Measurements from ENCODE around the gene SNAP47. TPM values are rescaled to one million over a fixed set of nuclear protein-coding genes. Genes with fewer than 3 reads are reported as not detected.

Gene SNAP47
- total and polyA plus RNA-seq, 3 experiments from 2014 or later: 27.0 to 47.4 (median 28.4) TPM

DNA sequence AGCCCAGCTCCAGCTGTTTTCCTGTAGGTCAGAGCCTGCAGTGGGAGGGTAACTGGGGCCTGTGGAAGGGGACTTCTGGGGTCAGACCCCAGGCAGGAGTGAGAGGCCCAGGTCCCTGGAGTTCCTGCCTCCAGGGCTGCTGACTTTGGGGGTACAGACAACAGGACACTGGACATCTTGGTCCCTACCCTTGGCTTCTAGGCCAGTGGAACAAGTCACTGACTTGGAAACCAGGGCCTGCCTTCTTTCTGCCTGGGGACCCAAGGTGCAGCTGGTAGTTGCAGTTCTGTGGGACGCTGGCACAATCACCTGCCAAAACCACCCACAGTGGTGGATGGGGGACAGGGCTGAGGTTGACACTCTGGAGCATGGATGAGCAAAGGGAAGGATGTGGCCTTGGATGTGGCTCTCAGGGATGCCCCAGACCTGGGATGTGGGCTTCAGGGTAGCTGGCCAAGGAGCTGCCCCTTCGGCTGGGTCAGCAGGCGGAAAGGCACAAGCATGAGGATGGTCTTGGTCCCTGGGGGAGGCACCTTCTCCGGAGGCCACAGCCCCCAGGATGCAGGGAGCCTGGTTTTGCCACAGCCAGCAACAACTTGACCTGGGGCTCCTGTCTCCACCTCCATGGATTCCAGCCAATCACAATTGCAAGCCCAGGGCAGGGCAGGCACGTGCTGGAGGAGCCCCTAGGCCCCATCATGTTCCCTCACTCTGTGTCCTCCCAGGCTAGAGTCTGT lies 5.9 kb upstream of the SNAP47 start:
- Histone ChIP-seq H3K27ac (ENCODE audit: low read depth, low read length) (no peak overlapping the region), H3K4me3 (ENCODE audit: low read length) (peak overlapping the region; percentile 73), H3K36me3 (ENCODE audit: insufficient read depth, low read length) (no peaks in the 10 kb centered on the region), H3K27me3 (ENCODE audit: insufficient read depth, low read length, poor library complexity, severe bottlenecking) (no peaks in the 10 kb centered on the region), H3K9me3 (ENCODE audit: low read length) (no peaks in the 10 kb centered on the region), H3K4me1 (ENCODE audit: insufficient read depth, low read length) (peaks cover 25% of the 10 kb centered on the region)
- peaks cover 21 to 44% (median 31%) of the 10 kb centered on the region in 3 donors for H3K4me1 Mint-ChIP-seq
- peaks cover 0 to 2% of the 10 kb centered on the region in 2 donors for H3K27me3 Mint-ChIP-seq
- DNase-seq: no peak
- H3K36me3 Mint-ChIP-seq: peaks cover 0 to 15% (median 0%) of the 10 kb centered on the region in 3 donors
- H3K9me3 Mint-ChIP-seq: no peaks in the 10 kb centered on the region
- peak overlapping the region; percentile 78 to 89 (median 85) for H3K4me3 Mint-ChIP-seq
- ChIA-PET POLR2A (interaction anchor here (1.1 kb wide), 1 partner anchor 37 kb away, joined by 4 read pairs; no protein-coding TSS in a partner anchor), CTCF (interaction anchor here (1.3 kb wide), 1 partner anchor 9 kb away, joined by 3 read pairs; no protein-coding TSS in a partner anchor)
- peak overlapping the region in 7 of 8 donors; percentile 17 to 94 (median 72) for H3K27ac Mint-ChIP-seq

- H3K27me3 ChIP-seq (ENCODE audit: insufficient read depth, low read length, poor library complexity, severe bottlenecking): no peaks in the 10 kb centered on the region
These were observed 5.2 kb upstream of the SNAP47 start for GRCh38 chr1:227729881-227730629.

DNA sequence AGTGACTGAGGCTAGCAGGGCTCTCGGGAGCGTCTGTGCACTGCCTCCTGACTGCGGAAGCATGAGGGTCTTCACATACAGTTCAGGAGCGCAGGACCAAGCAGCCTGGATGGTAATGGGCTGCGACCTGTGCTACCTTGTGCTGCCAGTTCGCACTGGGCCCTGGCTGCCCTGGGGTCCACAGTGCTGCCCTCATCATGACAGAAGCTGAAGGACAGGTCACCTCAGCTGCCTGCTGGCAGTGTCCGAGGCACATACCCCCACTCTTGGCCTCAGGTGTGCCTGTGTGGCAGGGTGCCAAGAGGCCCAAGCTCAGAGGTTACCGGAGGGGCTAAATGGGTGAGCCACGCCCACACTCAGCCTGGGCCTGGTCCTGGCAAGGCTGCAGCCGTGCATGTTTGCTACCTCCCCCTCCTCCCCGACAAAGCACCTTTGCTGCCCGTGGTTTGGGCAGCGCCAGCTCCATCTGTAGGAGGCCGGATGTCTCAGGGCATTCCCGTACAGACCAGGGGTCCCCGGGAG lies 4.5 kb upstream of the SNAP47 start:
- Histone ChIP-seq H3K27me3 (ENCODE audit: insufficient read depth, low read length, poor library complexity, severe bottlenecking) (no peaks in the 10 kb centered on the region), H3K4me3 (ENCODE audit: low read length) (no peak overlapping the region), H3K9me3 (ENCODE audit: low read length) (no peaks in the 10 kb centered on the region), H3K4me1 (ENCODE audit: insufficient read depth, low read length) (peaks cover 28% of the 10 kb centered on the region), H3K36me3 (ENCODE audit: insufficient read depth, low read length) (no peaks in the 10 kb centered on the region), H3K27ac (ENCODE audit: low read depth, low read length) (no peak overlapping the region)
- Mint-ChIP-seq H3K9me3 (no peaks in the 10 kb centered on the region), H3K36me3 (peaks cover 0 to 16% (median 0%) of the 10 kb centered on the region in 3 donors), H3K27ac (peak overlapping the region in 4 of 8 donors; percentile 32 to 85 (median 60)), H3K4me1 (peaks cover 25 to 50% (median 35%) of the 10 kb centered on the region in 3 donors), H3K27me3 (no peaks in the 10 kb centered on the region), H3K4me3 (peak overlapping the region in 4 of 7 donors; percentile 62 to 86 (median 70))
- no peak for DNase-seq
- CTCF ChIA-PET: interaction anchor here (1.0 to 1.9 kb wide), 3 partner anchors 11 to 223 kb away, joined by 3 to 6 read pairs (median 3); no protein-coding TSS in a partner anchor
- POLR2A ChIA-PET: interaction anchor here (1.1 kb wide), 1 partner anchor 36 kb away, joined by 4 read pairs; no protein-coding TSS in a partner anchor

More at GRCh38 chr1:227729881-227730629, 5.2 kb upstream of the SNAP47 start:
- Mint-ChIP-seq H3K36me3 (peaks cover 0 to 16% (median 0%) of the 10 kb centered on the region in 3 donors), H3K27ac (peak overlapping the region; percentile 6 to 85 (median 55)), H3K27me3 (no peaks in the 10 kb centered on the region), H3K9me3 (no peaks in the 10 kb centered on the region), H3K4me1 (peaks cover 25 to 48% (median 35%) of the 10 kb centered on the region in 3 donors), H3K4me3 (peak overlapping the region; percentile 51 to 86 (median 68))
- Histone ChIP-seq H3K4me1 (ENCODE audit: insufficient read depth, low read length) (peaks cover 28% of the 10 kb centered on the region), H3K9me3 (ENCODE audit: low read length) (no peaks in the 10 kb centered on the region), H3K36me3 (ENCODE audit: insufficient read depth, low read length) (no peaks in the 10 kb centered on the region), H3K27ac (ENCODE audit: low read depth, low read length) (no peak overlapping the region), H3K4me3 (ENCODE audit: low read length) (no peak overlapping the region)
- peak in 3 of 5 donors; percentile 21 to 61 (median 23) for DNase-seq
- ChIA-PET POLR2A (interaction anchor here (1.1 kb wide), 1 partner anchor 36 kb away, joined by 4 read pairs; no protein-coding TSS in a partner anchor), CTCF (interaction anchor here (1.0 to 1.3 kb wide), 2 partner anchors 10 to 224 kb away, joined by 3 read pairs; no protein-coding TSS in a partner anchor)

DNA sequence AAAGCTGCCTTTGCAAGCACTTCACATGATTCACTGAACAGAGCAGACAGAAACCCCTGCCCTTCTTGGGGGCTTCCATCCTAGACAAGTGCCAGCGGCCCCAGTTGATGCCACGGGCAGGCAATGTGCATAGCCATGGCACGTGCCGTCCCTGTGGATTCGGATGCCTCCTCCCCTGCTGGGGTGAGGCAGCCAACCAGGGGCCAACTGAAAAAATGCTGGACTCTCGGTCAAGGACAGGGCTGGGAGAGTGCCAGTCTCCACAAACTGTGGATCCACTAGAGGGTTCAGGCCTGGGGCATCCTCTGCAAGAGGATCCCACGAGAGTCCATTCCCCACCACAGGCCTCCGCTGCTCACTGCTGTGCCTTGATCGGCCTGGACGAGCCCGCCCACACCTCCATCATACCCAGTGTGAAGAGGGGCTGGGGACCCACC lies 4.0 kb upstream of the SNAP47 start:
- Histone ChIP-seq H3K9me3 (ENCODE audit: low read length) (no peaks in the 10 kb centered on the region), H3K27me3 (ENCODE audit: insufficient read depth, low read length, poor library complexity, severe bottlenecking) (no peaks in the 10 kb centered on the region), H3K27ac (ENCODE audit: low read depth, low read length) (no peak overlapping the region), H3K36me3 (ENCODE audit: insufficient read depth, low read length) (no peaks in the 10 kb centered on the region), H3K4me3 (ENCODE audit: low read length) (no peak overlapping the region), H3K4me1 (ENCODE audit: insufficient read depth, low read length) (peaks cover 34% of the 10 kb centered on the region)
- Mint-ChIP-seq H3K27ac (peak overlapping the region in 2 of 8 donors; percentile 9 to 70), H3K27me3 (no peaks in the 10 kb centered on the region), H3K9me3 (no peaks in the 10 kb centered on the region), H3K36me3 (peaks cover 0 to 16% (median 0%) of the 10 kb centered on the region in 3 donors), H3K4me3 (peak overlapping the region in 2 of 7 donors; percentile 45 to 54), H3K4me1 (peaks cover 27 to 56% (median 35%) of the 10 kb centered on the region in 3 donors)
- CTCF ChIA-PET: interaction anchor here (1.9 kb wide), 1 partner anchor 31 kb away, joined by 6 read pairs; no protein-coding TSS in a partner anchor
- no peak for DNase-seq
- POLR2A ChIA-PET: no interaction called here

DNA sequence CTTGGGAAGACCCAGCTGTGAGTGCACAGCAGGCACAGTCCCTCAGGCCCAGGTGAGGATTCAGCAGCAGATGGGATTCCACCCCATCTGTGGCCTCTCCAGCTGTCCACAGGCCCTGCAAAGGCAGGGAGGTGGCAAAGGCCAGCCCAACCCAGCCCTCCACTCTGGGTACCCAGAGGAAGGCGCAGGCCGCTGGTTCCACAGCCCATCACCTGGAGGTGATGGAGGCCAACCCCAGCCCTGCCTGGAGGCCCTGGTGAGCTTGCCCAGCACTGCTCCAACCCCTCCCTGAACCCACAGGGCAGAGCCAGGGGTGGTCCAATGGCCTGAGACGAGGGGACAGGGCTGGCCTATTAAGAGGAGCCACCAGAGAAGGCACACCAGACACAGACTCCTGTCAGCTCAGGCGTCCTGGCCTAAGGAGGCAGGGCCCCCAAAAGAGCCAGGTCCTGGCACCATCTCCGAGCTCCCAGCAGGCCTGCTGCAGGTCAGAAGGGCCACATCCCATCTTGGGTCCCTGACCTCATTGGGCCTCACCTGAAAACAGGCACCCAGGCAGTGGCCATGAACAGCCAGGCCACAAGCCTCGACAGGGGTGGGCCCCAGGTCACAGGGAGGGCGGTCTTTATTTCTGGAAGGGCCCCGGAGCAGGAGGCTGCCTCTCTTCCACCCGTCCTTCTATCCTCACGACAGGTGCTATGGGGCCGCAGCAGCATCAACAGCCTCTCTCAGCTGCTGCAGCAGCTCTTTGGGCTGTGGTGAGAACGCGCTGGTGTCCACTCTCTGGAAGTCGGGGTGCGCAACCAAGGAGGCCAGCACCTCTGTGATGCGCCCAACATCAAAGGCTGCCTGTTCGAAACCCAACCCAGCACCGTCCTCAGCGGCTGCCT lies 3.3 kb upstream of the SNAP47 start:
- H3K27ac ChIP-seq (ENCODE audit: low read depth, low read length): no peak overlapping the region
- H3K36me3 ChIP-seq (ENCODE audit: insufficient read depth, low read length): no peaks in the 10 kb centered on the region
- H3K4me1 ChIP-seq (ENCODE audit: insufficient read depth, low read length): peaks cover 39% of the 10 kb centered on the region
- no peaks in the 10 kb centered on the region for H3K27me3 Mint-ChIP-seq
- peak overlapping the region in 2 of 7 donors; percentile 36 to 66 for H3K4me3 Mint-ChIP-seq
- CTCF ChIA-PET: interaction anchor here (1.5 to 1.9 kb wide), 2 partner anchors 31 to 222 kb away, joined by 3 to 6 read pairs; no protein-coding TSS in a partner anchor
- H3K27me3 ChIP-seq (ENCODE audit: insufficient read depth, low read length, poor library complexity, severe bottlenecking): no peaks in the 10 kb centered on the region
- H3K9me3 Mint-ChIP-seq: no peaks in the 10 kb centered on the region
- POLR2A ChIA-PET: no interaction called here
- no peak for DNase-seq
- H3K9me3 ChIP-seq (ENCODE audit: low read length): no peaks in the 10 kb centered on the region
- H3K27ac Mint-ChIP-seq: peak overlapping the region in 1 of 8 donors; percentile 9
- H3K4me1 Mint-ChIP-seq: peaks cover 28 to 62% (median 37%) of the 10 kb centered on the region in 3 donors
- H3K4me3 ChIP-seq (ENCODE audit: low read length): no peak overlapping the region
- peaks cover 0 to 16% (median 0%) of the 10 kb centered on the region in 3 donors for H3K36me3 Mint-ChIP-seq

- H3K4me1 ChIP-seq (ENCODE audit: insufficient read depth, low read length): peaks cover 43% of the 10 kb centered on the region
- DNase-seq: no peak
- Mint-ChIP-seq H3K27me3 (no peaks in the 10 kb centered on the region), H3K4me1 (peaks cover 34 to 69% (median 43%) of the 10 kb centered on the region in 3 donors), H3K4me3 (peak overlapping the region in 5 of 7 donors; percentile 22 to 88 (median 78)), H3K27ac (peak overlapping the region in 1 of 8 donors; percentile 47), H3K9me3 (no peaks in the 10 kb centered on the region), H3K36me3 (peaks cover 0 to 20% (median 3%) of the 10 kb centered on the region in 3 donors)
- ChIA-PET CTCF (interaction anchor here (1.0 to 1.9 kb wide), 3 partner anchors 30 to 221 kb away, joined by 3 to 6 read pairs (median 3); no protein-coding TSS in a partner anchor), POLR2A (no interaction called here)
- no peak overlapping the region for H3K27ac ChIP-seq (ENCODE audit: low read depth, low read length)
- no peaks in the 10 kb centered on the region for H3K36me3 ChIP-seq (ENCODE audit: insufficient read depth, low read length)
- H3K9me3 ChIP-seq (ENCODE audit: low read length): no peaks in the 10 kb centered on the region
- H3K27me3 ChIP-seq (ENCODE audit: insufficient read depth, low read length, poor library complexity, severe bottlenecking): no peaks in the 10 kb centered on the region
- no peak overlapping the region for H3K4me3 ChIP-seq (ENCODE audit: low read length)
These were observed 2.5 kb upstream of the SNAP47 start for GRCh38 chr1:227732586-227733308.

Measured in CD8-positive, alpha-beta memory T cell (primary cell).